Measurements from ENCODE around the gene KLHL26.

The KLHL26 gene

GRCh38 chr19:18601875-18602274 is 35.0 kb upstream of the KLHL26 start:
- DNase-seq (ENCODE audit: low read depth, low spot score), result no peak

GRCh38 chr19:18603255-18603957 is 33.4 kb upstream of the KLHL26 start:
- no peak for DNase-seq (ENCODE audit: low read depth, low spot score)

GRCh38 chr19:18603958-18604819 is 32.6 kb upstream of the KLHL26 start:
- no peak for DNase-seq (ENCODE audit: low read depth, low spot score)

- no peak for DNase-seq (ENCODE audit: low read depth, low spot score)
Observed at GRCh38 chr19:18604820-18605159, 32.0 kb upstream of the KLHL26 start.

GRCh38 chr19:18605196-18605545 is 31.7 kb upstream of the KLHL26 start:
- DNase-seq (ENCODE audit: low read depth, low spot score), result no peak

- DNase-seq (ENCODE audit: low read depth, low spot score), result no peak
Observed at GRCh38 chr19:18605546-18606280, 31.1 kb upstream of the KLHL26 start.

- DNase-seq (ENCODE audit: low read depth, low spot score), result no peak
Observed at GRCh38 chr19:18606281-18607225, 30.3 kb upstream of the KLHL26 start, which contains the start of gene CRLF1. Gene CRLF1 (minus strand): TSS chr19:18606799. CDS start chr19:18606656, 143 bp downstream.

GRCh38 chr19:18607226-18608101 is 29.4 kb upstream of the KLHL26 start:
- no peak for DNase-seq (ENCODE audit: low read depth, low spot score)

- DNase-seq (ENCODE audit: low read depth, low spot score), result no peak
Observed at GRCh38 chr19:18608102-18608804, 28.6 kb upstream of the KLHL26 start.

- no peak for DNase-seq (ENCODE audit: low read depth, low spot score)
Observed at GRCh38 chr19:18608805-18609716, 27.8 kb upstream of the KLHL26 start.

GRCh38 chr19:18609717-18610051 is 27.1 kb upstream of the KLHL26 start:
- DNase-seq (ENCODE audit: low read depth, low spot score), result no peak

- DNase-seq (ENCODE audit: low read depth, low spot score), result no peak
Observed at GRCh38 chr19:18610245-18610555, 26.6 kb upstream of the KLHL26 start.

GRCh38 chr19:18610556-18611326 is 26.1 kb upstream of the KLHL26 start:
- DNase-seq (ENCODE audit: low read depth, low spot score), result no peak

- no peak for DNase-seq (ENCODE audit: low read depth, low spot score)
Observed at GRCh38 chr19:18611327-18612050, 25.3 kb upstream of the KLHL26 start.

- no peak for DNase-seq (ENCODE audit: low read depth, low spot score)
Observed at GRCh38 chr19:18612051-18612771, 24.6 kb upstream of the KLHL26 start.

GRCh38 chr19:18612772-18613588 is 23.8 kb upstream of the KLHL26 start, which contains the start of gene TMEM59L:
Gene TMEM59L (plus strand): TSS chr19:18612870. CDS start chr19:18612959, 89 bp downstream.
- no peak for DNase-seq (ENCODE audit: low read depth, low spot score)

All from smooth muscle cell of the brain vasculature (primary cell).